Esophagus muscularis mucosa (tissue), 4 donors: ENCODE results near the gene C1QTNF5. TPM values are rescaled to one million over a fixed set of nuclear protein-coding genes. Genes with fewer than 3 reads are reported as not detected.
A peak's percentile ranks its signal among the peaks of the same experiment; 100 is the strongest.

Experiments used
- DNase-seq: peaks from one replicate; pipeline ENCODE4 v3.0.0-alpha.2; 2017; ENCODE audit errors: extremely low spot score
- H3K27ac ChIP-seq, 4 donors: fragments of 200-600 bp; sonication (generic); replicated peaks in 1 of 4; 1 replicate in 3 of 4; 2 replicates in 1 of 4; pipeline ENCODE4 v1.5.1; 2016 to 2019; ENCODE audit warnings: mild to moderate bottlenecking in 1 of 4
- H3K27me3 ChIP-seq, 4 donors: fragments of 200-600 bp; sonication (generic); one replicate each; pipeline versions ENCODE4 v1.5.1 to v1.6.0; 2016 to 2019
- H3K36me3 ChIP-seq, 4 donors: fragments of 200-600 bp; sonication (generic); one replicate each; pipeline ENCODE4 v1.5.1; 2016 to 2019
- H3K4me1 ChIP-seq, 4 donors: fragments of 200-600 bp; sonication (generic); one replicate each; pipeline ENCODE4 v1.5.1; 2016 to 2019
- H3K4me3 ChIP-seq, 4 donors: fragments of 200-600 bp; sonication (generic); 1 replicate in 2 of 4; 2 replicates in 2 of 4; pipeline ENCODE4 v1.5.1; 2016 to 2019; ENCODE audit warnings: mild to moderate bottlenecking in 4 of 4, moderate library complexity in 1 of 4
- H3K9me3 ChIP-seq, 4 donors: fragments of 200-600 bp; sonication (generic); 1 replicate in 3 of 4; 2 replicates in 1 of 4; pipeline ENCODE4 v1.5.1; 2016 to 2019
- EP300 ChIP-seq: sonication (generic); formaldehyde crosslinking; IDR thresholded peaks from one replicate; pipeline ENCODE4 v1.6.1; 2017; ENCODE audit warnings: antibody characterized with exemption
- POLR2A ChIP-seq: fragments of 450-650 bp; IDR thresholded peaks from one replicate; pipeline ENCODE4 v1.6.1; 2017; ENCODE audit warnings: antibody characterized with exemption, moderate library complexity, mild to moderate bottlenecking, low read depth
- POLR2AphosphoS5 ChIP-seq, 2 donors: sonication (generic); formaldehyde crosslinking; IDR thresholded peaks; one replicate each; pipeline ENCODE4 v1.6.1; 2017; ENCODE audit warnings: antibody characterized with exemption in 2 of 2
- WGBS: methylation state at CpG from one replicate; pipeline ENCODE4 v1.1.5; 2018; 5-methylcytosine and 5-hydroxymethylcytosine counted together
- intact Hi-C: fragments of 100-400 bp; cut with DNase I; formaldehyde crosslinking; loops from one replicate; pipeline ENCODE4 v1.15.1; 2023
- total RNA-seq, 4 donors: library from RNA; depleted of rRNA; stranded (reverse); fragments of >200 nt; gene quantifications; one replicate each; pipeline versions ENCODE4 v1.1.0 to v1.2.1, GENCODE V29; 2016
- TF ChIP-seq, protein P1 (sequence below), 3 experiments: fragments of 200-600 bp in 2 of 3; fragments of 450-650 bp in 1 of 3; sonication (generic) in 2 of 3; IDR thresholded peaks; one replicate each; pipeline ENCODE4 v1.5.1; 2017 to 2019; ENCODE audit warnings: antibody characterized with exemption in 3 of 3, mild to moderate bottlenecking in 2 of 3, moderate library complexity in 1 of 3

C1QTNF5 gene
- total RNA-seq, 4 donors from 2014 or later, result 23.7 to 74.3 (median 51.6) TPM

DNA sequence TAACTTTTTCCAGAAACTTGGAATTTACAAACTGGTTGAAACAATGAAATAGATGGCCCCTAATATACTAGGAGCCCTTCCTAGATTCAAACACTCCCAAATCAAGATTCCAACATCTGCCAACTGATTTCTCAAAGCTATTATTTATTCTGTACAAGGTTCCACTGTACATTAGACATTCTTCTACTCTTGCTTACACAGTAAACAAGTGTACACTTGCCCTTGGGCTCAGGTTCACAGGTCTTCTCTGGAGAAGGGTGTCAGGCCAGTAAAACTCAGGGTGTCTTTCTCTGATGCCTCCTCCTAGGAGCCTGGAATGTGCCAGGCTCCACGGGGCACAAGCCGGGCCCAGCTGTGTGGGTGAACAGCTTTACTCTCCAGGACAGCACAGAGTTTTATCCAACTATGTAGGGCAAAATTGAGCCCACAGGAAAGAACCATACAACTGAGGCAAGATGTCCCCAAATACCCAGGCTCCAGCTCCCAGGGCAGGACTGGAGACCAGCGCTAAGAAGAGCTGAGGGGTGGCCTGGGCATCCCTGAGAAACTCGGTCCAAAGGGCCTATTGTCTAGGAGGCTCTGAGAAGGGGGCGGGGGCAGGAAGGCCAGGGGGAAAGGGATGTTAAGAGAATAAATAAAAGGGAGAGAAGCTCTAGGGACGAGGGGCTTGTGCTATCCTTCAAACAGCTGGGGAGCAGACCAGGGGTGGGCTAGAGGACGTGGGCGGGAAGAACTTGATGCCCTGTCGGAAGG, 14.6 kb upstream of the C1QTNF5 start:
- 73% methylated on average over 9 of the region's 9 CpGs for WGBS
- no peaks in the 10 kb centered on the region for H3K9me3 ChIP-seq
- no peak overlapping the region for H3K4me3 ChIP-seq
- H3K36me3 ChIP-seq, result peaks cover 11 to 31% (median 24%) of the 10 kb centered on the region in 4 donors
- peak overlapping the region in 3 of 4 donors; percentile 15 to 86 (median 85) for H3K27ac ChIP-seq
- no peak for DNase-seq
- TF ChIP-seq, protein P1, sequence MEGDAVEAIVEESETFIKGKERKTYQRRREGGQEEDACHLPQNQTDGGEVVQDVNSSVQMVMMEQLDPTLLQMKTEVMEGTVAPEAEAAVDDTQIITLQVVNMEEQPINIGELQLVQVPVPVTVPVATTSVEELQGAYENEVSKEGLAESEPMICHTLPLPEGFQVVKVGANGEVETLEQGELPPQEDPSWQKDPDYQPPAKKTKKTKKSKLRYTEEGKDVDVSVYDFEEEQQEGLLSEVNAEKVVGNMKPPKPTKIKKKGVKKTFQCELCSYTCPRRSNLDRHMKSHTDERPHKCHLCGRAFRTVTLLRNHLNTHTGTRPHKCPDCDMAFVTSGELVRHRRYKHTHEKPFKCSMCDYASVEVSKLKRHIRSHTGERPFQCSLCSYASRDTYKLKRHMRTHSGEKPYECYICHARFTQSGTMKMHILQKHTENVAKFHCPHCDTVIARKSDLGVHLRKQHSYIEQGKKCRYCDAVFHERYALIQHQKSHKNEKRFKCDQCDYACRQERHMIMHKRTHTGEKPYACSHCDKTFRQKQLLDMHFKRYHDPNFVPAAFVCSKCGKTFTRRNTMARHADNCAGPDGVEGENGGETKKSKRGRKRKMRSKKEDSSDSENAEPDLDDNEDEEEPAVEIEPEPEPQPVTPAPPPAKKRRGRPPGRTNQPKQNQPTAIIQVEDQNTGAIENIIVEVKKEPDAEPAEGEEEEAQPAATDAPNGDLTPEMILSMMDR (IDR thresholded peaks at IDR 0.05), result no peak
- TF ChIP-seq POLR2AphosphoS5 (IDR thresholded peaks at IDR 0.05), result no peak
- no peak for TF ChIP-seq EP300
- no peak for TF ChIP-seq POLR2A
- peaks cover 27 to 46% (median 35%) of the 10 kb centered on the region in 4 donors for H3K4me1 ChIP-seq
- H3K27me3 ChIP-seq, result no peaks in the 10 kb centered on the region
- intact Hi-C loops, result loop anchor here (5.0 kb wide), 1 partner anchor 117 kb away; no protein-coding TSS in a partner anchor

DNA sequence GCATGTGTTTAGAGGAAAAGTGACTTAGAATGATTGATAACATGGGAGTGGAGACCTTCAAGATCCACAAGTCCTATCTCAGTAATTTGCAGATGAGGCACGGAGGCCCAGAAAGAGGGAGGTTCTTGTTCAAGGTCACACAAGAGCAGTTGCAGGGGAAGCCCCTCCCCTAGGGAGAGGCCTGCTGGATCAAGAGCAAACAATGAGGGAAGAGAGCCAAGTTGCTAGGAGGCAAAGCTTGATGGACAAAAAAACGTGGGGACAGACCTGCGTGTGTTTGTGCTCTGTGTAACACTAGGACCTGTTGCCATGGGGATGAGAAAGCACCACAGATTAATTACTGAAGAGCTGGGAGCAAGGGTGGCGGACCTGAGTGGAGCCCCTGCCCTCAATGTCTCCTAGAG, 12.2 kb upstream of the C1QTNF5 start:
- H3K27ac ChIP-seq, result peak overlapping the region; percentile 48 to 67 (median 50)
- 40% methylated on average over 4 of the region's 4 CpGs for WGBS
- peaks cover 0 to 9% (median 4%) of the 10 kb centered on the region in 4 donors for H3K36me3 ChIP-seq
- no peaks in the 10 kb centered on the region for H3K27me3 ChIP-seq
- H3K4me3 ChIP-seq, result no peak overlapping the region
- no peaks in the 10 kb centered on the region for H3K9me3 ChIP-seq
- H3K4me1 ChIP-seq, result peaks cover 26 to 41% (median 33%) of the 10 kb centered on the region in 4 donors
- no peak for DNase-seq
- no peak for TF ChIP-seq POLR2A
- TF ChIP-seq POLR2AphosphoS5 (IDR thresholded peaks at IDR 0.05), result peak in 1 of 2 donors; percentile 42
- TF ChIP-seq, protein P1 (IDR thresholded peaks at IDR 0.05), result no peak
- no peak for TF ChIP-seq EP300
- intact Hi-C loops, result no loop called here

DNA sequence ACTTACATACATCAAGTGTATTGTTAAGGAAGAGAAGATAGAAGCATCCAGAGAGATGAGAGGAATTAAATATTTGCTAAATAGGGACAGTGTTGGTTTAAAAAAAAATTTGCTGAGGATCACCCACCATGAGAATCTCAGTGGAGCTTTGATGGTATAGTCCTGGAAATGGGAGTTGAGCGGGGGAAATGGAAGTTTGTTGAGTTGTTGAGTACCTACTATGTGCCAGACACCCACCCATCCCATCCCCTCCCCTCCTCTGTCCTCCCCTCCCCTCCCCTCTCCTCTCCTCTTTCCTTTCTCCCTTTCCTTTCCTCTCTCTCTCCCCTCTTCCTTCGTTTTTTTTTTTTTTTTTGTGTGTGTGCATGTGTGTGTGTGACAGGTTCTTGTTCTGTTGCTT, 10.5 kb upstream of the C1QTNF5 start:
- DNase-seq, result no peak
- Histone ChIP-seq H3K4me3 (no peak overlapping the region), H3K9me3 (no peaks in the 10 kb centered on the region), H3K27ac (no peak overlapping the region), H3K36me3 (no peaks in the 10 kb centered on the region), H3K27me3 (no peaks in the 10 kb centered on the region), H3K4me1 (peaks cover 14 to 30% (median 22%) of the 10 kb centered on the region in 4 donors)
- TF ChIP-seq POLR2A (no peak), POLR2AphosphoS5 (IDR thresholded peaks at IDR 0.05) (no peak), EP300 (no peak)
- TF ChIP-seq, protein P1 (IDR thresholded peaks at IDR 0.05), result no peak
- intact Hi-C loops, result no loop called here
- 50% methylated on average over 2 of the region's 2 CpGs for WGBS

DNA sequence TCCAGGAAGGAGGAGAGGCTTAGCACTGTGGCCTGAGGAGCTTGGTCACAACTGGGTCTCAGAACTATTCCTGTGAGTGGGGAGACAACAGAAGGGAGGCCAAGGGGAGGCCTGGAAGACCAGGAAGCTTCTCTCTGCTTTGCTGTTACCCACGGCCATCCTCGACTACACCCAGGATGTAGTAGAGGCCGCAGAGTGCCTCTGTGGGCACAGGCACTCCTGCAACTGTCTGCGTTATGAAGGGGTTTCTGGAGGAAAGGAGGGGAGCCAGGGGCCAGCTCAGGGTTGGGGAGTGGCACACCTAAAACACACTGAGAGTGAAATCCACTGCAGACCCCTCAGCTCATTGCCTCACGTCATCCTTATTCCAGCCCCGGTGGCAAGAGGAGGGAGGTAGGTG, 9.6 kb upstream of the C1QTNF5 start:
- Histone ChIP-seq H3K27me3 (no peaks in the 10 kb centered on the region), H3K4me3 (no peak overlapping the region), H3K36me3 (no peaks in the 10 kb centered on the region), H3K4me1 (peaks cover 8 to 21% (median 16%) of the 10 kb centered on the region in 4 donors), H3K27ac (no peak overlapping the region), H3K9me3 (no peaks in the 10 kb centered on the region)
- TF ChIP-seq EP300, result no peak
- TF ChIP-seq POLR2A, result no peak
- TF ChIP-seq POLR2AphosphoS5 (IDR thresholded peaks at IDR 0.05), result no peak
- TF ChIP-seq, protein P1 (IDR thresholded peaks at IDR 0.05), result no peak
- DNase-seq, result no peak
- 87% methylated on average over 6 of the region's 6 CpGs for WGBS
- intact Hi-C loops, result no loop called here
